ENCODE results near the gene WFDC2.

DNA sequence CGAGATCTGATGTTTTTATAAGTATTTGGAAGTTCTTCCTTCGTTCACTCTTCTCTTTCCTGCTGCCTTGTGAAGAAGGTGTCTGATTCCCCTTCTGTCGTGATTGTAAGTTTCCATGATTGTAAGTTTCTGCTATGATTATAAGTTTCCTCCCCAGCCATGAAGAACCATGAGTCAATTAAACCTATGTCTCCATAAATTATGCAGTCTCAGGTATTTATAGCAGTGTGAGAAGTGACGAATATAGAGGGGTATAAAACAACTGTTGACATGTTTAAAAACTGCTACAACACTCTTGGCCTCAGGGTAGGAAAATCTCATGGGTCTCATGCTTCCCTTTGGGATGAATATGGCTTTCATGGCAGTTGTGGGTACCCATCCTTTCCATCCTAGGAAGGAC lies 5.8 kb upstream of the WFDC2 start:
- TF ChIP-seq, protein P1, sequence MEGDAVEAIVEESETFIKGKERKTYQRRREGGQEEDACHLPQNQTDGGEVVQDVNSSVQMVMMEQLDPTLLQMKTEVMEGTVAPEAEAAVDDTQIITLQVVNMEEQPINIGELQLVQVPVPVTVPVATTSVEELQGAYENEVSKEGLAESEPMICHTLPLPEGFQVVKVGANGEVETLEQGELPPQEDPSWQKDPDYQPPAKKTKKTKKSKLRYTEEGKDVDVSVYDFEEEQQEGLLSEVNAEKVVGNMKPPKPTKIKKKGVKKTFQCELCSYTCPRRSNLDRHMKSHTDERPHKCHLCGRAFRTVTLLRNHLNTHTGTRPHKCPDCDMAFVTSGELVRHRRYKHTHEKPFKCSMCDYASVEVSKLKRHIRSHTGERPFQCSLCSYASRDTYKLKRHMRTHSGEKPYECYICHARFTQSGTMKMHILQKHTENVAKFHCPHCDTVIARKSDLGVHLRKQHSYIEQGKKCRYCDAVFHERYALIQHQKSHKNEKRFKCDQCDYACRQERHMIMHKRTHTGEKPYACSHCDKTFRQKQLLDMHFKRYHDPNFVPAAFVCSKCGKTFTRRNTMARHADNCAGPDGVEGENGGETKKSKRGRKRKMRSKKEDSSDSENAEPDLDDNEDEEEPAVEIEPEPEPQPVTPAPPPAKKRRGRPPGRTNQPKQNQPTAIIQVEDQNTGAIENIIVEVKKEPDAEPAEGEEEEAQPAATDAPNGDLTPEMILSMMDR (conservative IDR thresholded peaks at IDR 0.05) = no peak
- no peak for TF ChIP-seq ZFX (IDR thresholded peaks at IDR 0.05)
